ENCODE results near the gene STX2. TPM values are rescaled to one million over a fixed set of nuclear protein-coding genes. Genes with fewer than 3 reads are reported as not detected.

The STX2 gene
- total RNA-seq, 4 donors from 2014 or later = 4.8 to 12.0 (median 9.1) TPM

- TF ChIP-seq POLR2A (IDR thresholded peaks at IDR 0.05) (no peak), CTCF (IDR thresholded peaks at IDR 0.05 in 4 of 5, conservative IDR thresholded peaks at IDR 0.05 in 1 of 5) (no peak)
- in situ Hi-C loops (cut with MboI; ENCODE audit: low sequenced_read_pairs in 4 of 4) = no loop called here
- Histone ChIP-seq H3K27ac (no peak overlapping the region), H3K36me3 (peaks cover 0 to 12% of the 10 kb centered on the region in 2 donors), H3K4me3 (no peak overlapping the region), H3K27me3 (no peaks in the 10 kb centered on the region), H3K9me3 (no peaks in the 10 kb centered on the region), H3K4me1 (no peaks in the 10 kb centered on the region)
- intact Hi-C loops (cut with DNase I; ENCODE audit: low total_unique reads) = no loop called here
- DNase-seq = no peak
- no peak for ATAC-seq
These were observed 34.8 kb downstream of the STX2 start for GRCh38 chr12:130804216-130804615.

GRCh38 chr12:130803702-130804101 lies 35.3 kb downstream of the STX2 start:
- H3K36me3 ChIP-seq = peaks cover 0 to 12% of the 10 kb centered on the region in 2 donors
- TF ChIP-seq POLR2A (IDR thresholded peaks at IDR 0.05) (no peak), CTCF (IDR thresholded peaks at IDR 0.05 in 4 of 5, conservative IDR thresholded peaks at IDR 0.05 in 1 of 5) (no peak)
- intact Hi-C loops (cut with DNase I; ENCODE audit: low total_unique reads) = no loop called here
- DNase-seq (no peak), ATAC-seq (no peak)
- no peaks in the 10 kb centered on the region for H3K9me3 ChIP-seq
- no peak overlapping the region for H3K27ac ChIP-seq
- H3K4me1 ChIP-seq = no peaks in the 10 kb centered on the region
- no peaks in the 10 kb centered on the region for H3K27me3 ChIP-seq
- in situ Hi-C loops (cut with MboI; ENCODE audit: low sequenced_read_pairs in 4 of 4) = no loop called here
- no peak overlapping the region for H3K4me3 ChIP-seq

GRCh38 chr12:130800312-130800711 lies 38.7 kb downstream of the STX2 start:
- intact Hi-C loops (cut with DNase I; ENCODE audit: low total_unique reads) = no loop called here
- Histone ChIP-seq H3K36me3 (peaks cover 0 to 18% of the 10 kb centered on the region in 2 donors), H3K4me1 (no peaks in the 10 kb centered on the region), H3K9me3 (no peaks in the 10 kb centered on the region), H3K4me3 (no peak overlapping the region), H3K27ac (no peak overlapping the region), H3K27me3 (no peaks in the 10 kb centered on the region)
- TF ChIP-seq CTCF (IDR thresholded peaks at IDR 0.05 in 4 of 5, conservative IDR thresholded peaks at IDR 0.05 in 1 of 5) (no peak), POLR2A (IDR thresholded peaks at IDR 0.05) (no peak)
- no peak for ATAC-seq
- DNase-seq = no peak
- in situ Hi-C loops (cut with MboI; ENCODE audit: low sequenced_read_pairs in 4 of 4) = no loop called here

- H3K36me3 ChIP-seq = peaks cover 0 to 24% of the 10 kb centered on the region in 2 donors
- TF ChIP-seq CTCF (IDR thresholded peaks at IDR 0.05 in 4 of 5, conservative IDR thresholded peaks at IDR 0.05 in 1 of 5) = no peak
- no peak for TF ChIP-seq POLR2A (IDR thresholded peaks at IDR 0.05)
- no peak overlapping the region for H3K4me3 ChIP-seq
- ATAC-seq (no peak), DNase-seq (no peak)
- no peaks in the 10 kb centered on the region for H3K27me3 ChIP-seq
- in situ Hi-C loops (cut with MboI; ENCODE audit: low sequenced_read_pairs in 4 of 4) = no loop called here
- H3K27ac ChIP-seq = no peak overlapping the region
- no peaks in the 10 kb centered on the region for H3K9me3 ChIP-seq
- intact Hi-C loops (cut with DNase I; ENCODE audit: low total_unique reads) = no loop called here
- H3K4me1 ChIP-seq = no peaks in the 10 kb centered on the region
These were observed 40.0 kb downstream of the STX2 start for GRCh38 chr12:130799051-130799450.

GRCh38 chr12:130796985-130797686 lies 41.9 kb downstream of the STX2 start:
- no peak overlapping the region for H3K27ac ChIP-seq
- peaks cover 0 to 24% of the 10 kb centered on the region in 2 donors for H3K36me3 ChIP-seq
- no peaks in the 10 kb centered on the region for H3K27me3 ChIP-seq
- in situ Hi-C loops (cut with MboI; ENCODE audit: low sequenced_read_pairs in 4 of 4) (no loop called here), intact Hi-C loops (cut with DNase I; ENCODE audit: low total_unique reads) (no loop called here)
- DNase-seq (no peak), ATAC-seq (no peak)
- TF ChIP-seq CTCF (IDR thresholded peaks at IDR 0.05 in 4 of 5, conservative IDR thresholded peaks at IDR 0.05 in 1 of 5) = no peak
- no peak for TF ChIP-seq POLR2A (IDR thresholded peaks at IDR 0.05)
- no peaks in the 10 kb centered on the region for H3K9me3 ChIP-seq
- no peak overlapping the region for H3K4me3 ChIP-seq
- no peaks in the 10 kb centered on the region for H3K4me1 ChIP-seq

All from gastrocnemius medialis (tissue), 4 donors.